Ishikawa (cell line): ENCODE data around the gene SH3RF3.
A peak's percentile ranks its signal among the peaks of the same experiment; 100 is the strongest.

ENCODE experiments used
- CEBPB ChIP-seq: IDR thresholded peaks from 2 replicates; pipeline ENCODE4 v1.6.1; 2012
- CREB1 ChIP-seq: IDR thresholded peaks from 2 replicates; pipeline ENCODE4 v1.6.1; 2012; ENCODE audit warnings: low read depth
- EGR1 ChIP-seq: IDR thresholded peaks from 2 replicates; pipeline ENCODE4 v1.6.1; 2012
- EP300 ChIP-seq: IDR thresholded peaks from 2 replicates; pipeline ENCODE4 v1.6.1; 2012; ENCODE audit warnings: borderline replicate concordance
- FOXM1 ChIP-seq: IDR thresholded peaks from 2 replicates; pipeline ENCODE4 v1.6.1; 2012; ENCODE audit warnings: low read depth, borderline replicate concordance
- MAX ChIP-seq: IDR thresholded peaks from 2 replicates; pipeline ENCODE4 v1.6.1; 2012
- NFIC ChIP-seq: IDR thresholded peaks from 2 replicates; pipeline ENCODE4 v1.6.1; 2012
- RAD21 ChIP-seq: IDR thresholded peaks from 2 replicates; pipeline ENCODE4 v1.6.1; 2012; ENCODE audit warnings: low read depth
- REST ChIP-seq: IDR thresholded peaks from 2 replicates; pipeline ENCODE4 v1.6.1; 2012; ENCODE audit warnings: low read depth, mild to moderate bottlenecking
- TAF1 ChIP-seq: IDR thresholded peaks from 2 replicates; pipeline ENCODE4 v1.6.1; 2012; ENCODE audit warnings: low read depth, mild to moderate bottlenecking
- TCF12 ChIP-seq: IDR thresholded peaks from 2 replicates; pipeline ENCODE4 v1.6.1; 2012; ENCODE audit warnings: low read depth
- TEAD4 ChIP-seq: IDR thresholded peaks from 2 replicates; pipeline ENCODE4 v1.6.1; 2012
- USF1 ChIP-seq: IDR thresholded peaks from 2 replicates; pipeline ENCODE4 v1.6.1; 2012
- YY1 ChIP-seq: IDR thresholded peaks from 2 replicates; pipeline ENCODE4 v1.6.1; 2012; ENCODE audit warnings: low read depth
- ZBTB7A ChIP-seq: IDR thresholded peaks from 2 replicates; pipeline ENCODE4 v1.6.1; 2012; ENCODE audit warnings: low read depth

Gene SH3RF3

GRCh38 chr2:109180786-109181185, 51.8 kb downstream of the SH3RF3 start:
- no peak for TF ChIP-seq TAF1
- no peak for TF ChIP-seq CREB1
- TF ChIP-seq EP300: no peak
- TF ChIP-seq YY1: no peak
- TF ChIP-seq ZBTB7A: no peak

GRCh38 chr2:109182426-109182825, 53.4 kb downstream of the SH3RF3 start:
- TF ChIP-seq MAX (no peak), RAD21 (no peak), CEBPB (no peak), EGR1 (no peak), TAF1 (no peak)

- TF ChIP-seq REST (peak; percentile 45; the same call in 1 of the 2 replicates), ZBTB7A (no peak)
Observed at GRCh38 chr2:109183871-109184270, 54.9 kb downstream of the SH3RF3 start.

- TF ChIP-seq REST (no peak), NFIC (no peak), YY1 (no peak), MAX (no peak), CREB1 (no peak), EP300 (no peak), CEBPB (no peak), RAD21 (no peak), TCF12 (no peak), EGR1 (no peak), USF1 (no peak), FOXM1 (no peak), TAF1 (no peak), ZBTB7A (no peak), TEAD4 (no peak)
Observed at GRCh38 chr2:109184368-109184767, 55.4 kb downstream of the SH3RF3 start.

- TF ChIP-seq CREB1: no peak
- no peak for TF ChIP-seq FOXM1
- no peak for TF ChIP-seq TEAD4
- no peak for TF ChIP-seq YY1
- TF ChIP-seq TAF1: no peak
- no peak for TF ChIP-seq EP300
Observed at GRCh38 chr2:109185338-109185737, 56.3 kb downstream of the SH3RF3 start.

GRCh38 chr2:109185821-109186570, 57.0 kb downstream of the SH3RF3 start:
- no peak for TF ChIP-seq TAF1

GRCh38 chr2:109186656-109187250, 57.7 kb downstream of the SH3RF3 start:
- TF ChIP-seq EP300 (no peak), TAF1 (no peak), CREB1 (no peak), MAX (no peak), TCF12 (no peak), USF1 (no peak), ZBTB7A (no peak), NFIC (no peak), TEAD4 (no peak), CEBPB (no peak)
